ENCODE measurements around the gene PACS1. TPM values are rescaled to one million over a fixed set of nuclear protein-coding genes. Genes with fewer than 3 reads are reported as not detected.
"Not testable (repeated sequence)": the region's sequence is repeated elsewhere in the genome, so short reads cannot be mapped to it uniquely, and the experiment has no call there.

PACS1 gene
- total and polyA plus RNA-seq, 8 donors = 50.7 to 57.5 (median 54.9) TPM

- intact Hi-C loops (cut with DNase I) = no loop called here
- DNase-seq = no peak
- H3K9me3 ChIP-seq = no peaks in the 10 kb centered on the region
Measured at GRCh38 chr11:66073669-66074068, 3.6 kb downstream of the PACS1 start.

GRCh38 chr11:66075273-66075672 lies 5.2 kb downstream of the PACS1 start:
- DNase-seq (no peak), ATAC-seq (no peak)
- no peak for TF ChIP-seq CTCF (IDR thresholded peaks at IDR 0.05)
- H3K27ac ChIP-seq = no peak overlapping the region
- H3K36me3 ChIP-seq = peaks cover 0 to 13% of the 10 kb centered on the region in 2 donors
- H3K4me3 ChIP-seq = no peak overlapping the region
- no peaks in the 10 kb centered on the region for H3K9me3 ChIP-seq
- intact Hi-C loops (cut with DNase I) = no loop called here
- H3K27me3 ChIP-seq = no peaks in the 10 kb centered on the region
- peaks cover 3 to 28% of the 10 kb centered on the region in 2 donors for H3K4me1 ChIP-seq

More at GRCh38 chr11:66073669-66074068, 3.6 kb downstream of the PACS1 start:
- Histone ChIP-seq H3K27me3 (no peaks in the 10 kb centered on the region), H3K4me1 (peaks cover 8 to 31% of the 10 kb centered on the region in 2 donors), H3K27ac (no peak overlapping the region), H3K36me3 (peaks cover 0 to 15% of the 10 kb centered on the region in 2 donors), H3K4me3 (no peak overlapping the region)
- no peak for TF ChIP-seq CTCF (IDR thresholded peaks at IDR 0.05)
- ATAC-seq = no peak

- Histone ChIP-seq H3K36me3 (peaks cover 0 to 13% of the 10 kb centered on the region in 2 donors), H3K27me3 (no peaks in the 10 kb centered on the region), H3K27ac (no peak overlapping the region), H3K4me3 (no peak overlapping the region), H3K4me1 (peaks cover 12 to 33% of the 10 kb centered on the region in 2 donors), H3K9me3 (no peaks in the 10 kb centered on the region)
- no peak for TF ChIP-seq CTCF (IDR thresholded peaks at IDR 0.05)
- intact Hi-C loops (cut with DNase I) = no loop called here
- no peak for ATAC-seq
- DNase-seq = no peak
Measured at GRCh38 chr11:66076561-66076960, 6.5 kb downstream of the PACS1 start.

GRCh38 chr11:66077927-66078326 lies 7.9 kb downstream of the PACS1 start:
- DNase-seq (no peak), ATAC-seq (no peak)
- H3K36me3 ChIP-seq = peaks cover 0 to 13% of the 10 kb centered on the region in 2 donors
- no peaks in the 10 kb centered on the region for H3K27me3 ChIP-seq
- no peak for TF ChIP-seq CTCF (IDR thresholded peaks at IDR 0.05)
- intact Hi-C loops (cut with DNase I) = no loop called here
- no peaks in the 10 kb centered on the region for H3K9me3 ChIP-seq
- H3K4me3 ChIP-seq = no peak overlapping the region
- H3K4me1 ChIP-seq = peaks cover 12 to 34% of the 10 kb centered on the region in 2 donors
- H3K27ac ChIP-seq = no peak overlapping the region

- intact Hi-C loops (cut with DNase I); H3K4me3 ChIP-seq; DNase-seq; H3K27me3 ChIP-seq; ATAC-seq; H3K27ac ChIP-seq; H3K9me3 ChIP-seq: not testable (repeated sequence)
- Histone ChIP-seq H3K4me1 (peaks cover 19 to 45% of the 10 kb centered on the region in 2 donors), H3K36me3 (peaks cover 0 to 13% of the 10 kb centered on the region in 2 donors)
Measured at GRCh38 chr11:66078949-66079348, 8.9 kb downstream of the PACS1 start.
